ENCODE measurements around the gene PTRH2.

- no peak for TF ChIP-seq CTCF (IDR thresholded peaks at IDR 0.05; ENCODE audit: low read depth, low read length, poor library complexity, severe bottlenecking)
- TF ChIP-seq EZH2phosphoT487 (IDR thresholded peaks at IDR 0.05; ENCODE audit: borderline replicate concordance, low read length): no peak
Measured at GRCh38 chr17:59712862-59713261, 5.6 kb upstream of the PTRH2 start.

Measured in DOHH2 (cell line).